Measurements from ENCODE around the gene COLEC11. TPM values are rescaled to one million over a fixed set of nuclear protein-coding genes. Genes with fewer than 3 reads are reported as not detected.
A peak's percentile ranks its signal among the peaks of the same experiment; 100 is the strongest.

Gene COLEC11
- total and polyA plus RNA-seq, 10 of the 15 experiments (the other 5 are each of a cell fraction or from before 2014, with no cell fraction given): 0.08 to 0.74 (median 0.14) TPM; not detected in 4

- 0 out of 2 replicates have a peak, but pooled peaks have one; percentile 23 for TF ChIP-seq ZNF592 (IDR thresholded peaks at IDR 0.05)
- TF ChIP-seq SMAD1 (IDR thresholded peaks at IDR 0.05; ENCODE audit: low read depth, partially characterized antibody): no peak
- peak; percentile 76 for TF ChIP-seq SP1 (IDR thresholded peaks at IDR 0.05; ENCODE audit: low read depth, low read length)
- TF ChIP-seq EGR1 (IDR thresholded peaks at IDR 0.05; ENCODE audit: borderline replicate concordance in 1 of 2, low read depth in 2 of 2, low read length in 2 of 2): peak in 1 of 2 experiments; percentile 97; a peak in 2 of 3 replicates
- TF ChIP-seq NFYA (IDR thresholded peaks at IDR 0.05; ENCODE audit: borderline replicate concordance, low read depth, low read length): no peak
- no peak for TF ChIP-seq FOS (IDR thresholded peaks at IDR 0.05; ENCODE audit: borderline replicate concordance, extremely low read depth, insufficient read length)
- no peak for TF ChIP-seq ZSCAN29 (IDR thresholded peaks at IDR 0.05)
- no peak for TF ChIP-seq IRF5 (IDR thresholded peaks at IDR 0.05; ENCODE audit: borderline replicate concordance)
- TF ChIP-seq KDM1A (IDR thresholded peaks at IDR 0.05; ENCODE audit: borderline replicate concordance): no peak
- TF ChIP-seq E4F1 (IDR thresholded peaks at IDR 0.05; ENCODE audit: borderline replicate concordance, partially characterized antibody): no peak
- TF ChIP-seq NKRF (conservative IDR thresholded peaks at IDR 0.05): peak; percentile 78
- 0 out of 2 replicates have a peak, but pooled peaks have one; percentile 55 for TF ChIP-seq ZBED1 (IDR thresholded peaks at IDR 0.05; ENCODE audit: borderline replicate concordance)
- peak; percentile 75 for TF ChIP-seq RUNX3 (IDR thresholded peaks at IDR 0.05; ENCODE audit: low read length)
- TF ChIP-seq ATF7 (IDR thresholded peaks at IDR 0.05; ENCODE audit: low read depth): peak; percentile 49
- TF ChIP-seq JUNB (IDR thresholded peaks at IDR 0.05): no peak
- no peak for TF ChIP-seq ZNF384 (IDR thresholded peaks at IDR 0.05; ENCODE audit: borderline replicate concordance, low read depth, low read length)
- TF ChIP-seq MTA2 (IDR thresholded peaks at IDR 0.05; ENCODE audit: low read depth): no peak
- TF ChIP-seq FOXK2 (IDR thresholded peaks at IDR 0.05): peak; percentile 67; the same call in 1 of the 2 replicates
- peak; percentile 2; the same call in 1 of the 2 replicates for TF ChIP-seq STAT1 (conservative IDR thresholded peaks at IDR 0.05)
- TF ChIP-seq ZNF274 (IDR thresholded peaks at IDR 0.05; ENCODE audit: insufficient read depth, insufficient read length): no peak
Observed at GRCh38 chr2:3558205-3559014, 36.5 kb upstream of the COLEC11 start, which contains the start of gene RNASEH1 (continued).

Measured in GM12878 (cell line).